GM10266 (cell line): ENCODE data around the gene KCNQ2.

Experiments
- DNase-seq: peaks from one replicate; pipeline ENCODE4 v3.0.0; 2012; ENCODE audit errors: extremely low spot score
- CTCF ChIP-seq: IDR thresholded peaks from 2 replicates; pipeline ENCODE4 v1.5.1; 2012; ENCODE audit warnings: mild to moderate bottlenecking, low read depth; ENCODE audit not compliant: control insufficient read depth, insufficient read depth; ENCODE audit errors: missing control alignments

The KCNQ2 gene

GRCh38 chr20:63413963-63414684 lies 58.3 kb downstream of the KCNQ2 start:
- no peak for TF ChIP-seq CTCF
- no peak for DNase-seq

GRCh38 chr20:63413323-63413722 lies 59.1 kb downstream of the KCNQ2 start:
- no peak for DNase-seq
- TF ChIP-seq CTCF: no peak

GRCh38 chr20:63412889-63413288 lies 59.6 kb downstream of the KCNQ2 start:
- no peak for DNase-seq
- TF ChIP-seq CTCF: no peak

GRCh38 chr20:63411898-63412631 lies 60.4 kb downstream of the KCNQ2 start:
- no peak for DNase-seq
- no peak for TF ChIP-seq CTCF

GRCh38 chr20:63411151-63411897 lies 61.1 kb downstream of the KCNQ2 start:
- no peak for TF ChIP-seq CTCF
- no peak for DNase-seq

GRCh38 chr20:63409834-63410435 lies 62.5 kb downstream of the KCNQ2 start:
- no peak for TF ChIP-seq CTCF
- DNase-seq: no peak
